ENCODE results near the gene MAP1LC3C.

Gene MAP1LC3C

DNA sequence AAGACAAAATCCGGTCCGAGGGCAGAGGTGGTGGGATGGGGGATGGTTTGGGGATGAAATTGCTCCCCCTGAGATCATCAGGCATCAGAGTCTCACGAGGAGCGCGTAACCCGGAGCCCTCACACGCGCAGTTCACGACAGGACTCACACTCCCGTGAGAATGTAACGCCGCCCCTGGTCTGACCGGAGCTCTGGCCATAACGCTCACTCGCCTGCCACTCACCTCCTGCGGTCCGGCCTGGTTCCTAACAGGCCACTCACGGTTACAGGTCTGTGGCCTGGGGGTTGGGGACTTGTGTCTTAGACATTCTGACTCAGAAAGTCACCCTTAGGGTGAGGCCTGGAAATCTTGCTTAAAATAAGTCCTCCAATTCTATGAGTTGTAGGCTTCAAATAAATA is 19.8 kb downstream of the MAP1LC3C start:
- Histone ChIP-seq H3K36me3 (replicated peaks) (no peaks in the 10 kb centered on the region), H3K9me3 (no peaks in the 10 kb centered on the region), H3K4me3 (no peak overlapping the region), H3K4me1 (no peaks in the 10 kb centered on the region), H3K27me3 (ENCODE audit: low read depth) (no peaks in the 10 kb centered on the region)
- no peak for DNase-seq (ENCODE audit: low spot score in 2 of 2)
- in situ Hi-C loops (cut with MboI; ENCODE audit: low sequenced_read_pairs): loop anchor here (25.0 kb wide), 1 partner anchor 442 kb away; the partner anchor contains the start of gene KMO

DNA sequence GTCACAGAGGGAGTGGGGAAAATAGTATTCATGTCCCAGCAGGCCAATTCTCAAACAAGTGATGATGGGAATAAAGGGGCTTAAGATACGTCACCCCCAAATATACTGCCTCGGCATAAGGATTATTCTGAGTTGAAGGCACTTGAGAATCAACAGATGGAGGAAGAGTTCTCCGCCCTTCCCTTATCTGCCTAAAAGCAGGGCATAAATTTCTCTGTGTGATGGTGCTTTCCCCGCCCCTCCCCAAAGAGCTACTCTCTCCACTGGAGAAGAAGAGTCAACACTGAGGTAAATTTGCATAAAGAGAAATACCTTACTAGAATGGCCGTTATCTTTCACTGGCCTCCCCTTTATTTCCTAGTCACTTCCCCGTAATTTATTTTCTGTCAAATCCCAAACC is 22.7 kb downstream of the MAP1LC3C start:
- Histone ChIP-seq H3K27me3 (ENCODE audit: low read depth) (no peaks in the 10 kb centered on the region), H3K4me3 (no peak overlapping the region), H3K4me1 (no peaks in the 10 kb centered on the region), H3K36me3 (replicated peaks) (no peaks in the 10 kb centered on the region), H3K9me3 (no peaks in the 10 kb centered on the region)
- DNase-seq (ENCODE audit: low spot score in 2 of 2): no peak
- in situ Hi-C loops (cut with MboI; ENCODE audit: low sequenced_read_pairs): loop anchor here (25.0 kb wide), 1 partner anchor 439 kb away; the partner anchor contains the start of gene KMO

DNA sequence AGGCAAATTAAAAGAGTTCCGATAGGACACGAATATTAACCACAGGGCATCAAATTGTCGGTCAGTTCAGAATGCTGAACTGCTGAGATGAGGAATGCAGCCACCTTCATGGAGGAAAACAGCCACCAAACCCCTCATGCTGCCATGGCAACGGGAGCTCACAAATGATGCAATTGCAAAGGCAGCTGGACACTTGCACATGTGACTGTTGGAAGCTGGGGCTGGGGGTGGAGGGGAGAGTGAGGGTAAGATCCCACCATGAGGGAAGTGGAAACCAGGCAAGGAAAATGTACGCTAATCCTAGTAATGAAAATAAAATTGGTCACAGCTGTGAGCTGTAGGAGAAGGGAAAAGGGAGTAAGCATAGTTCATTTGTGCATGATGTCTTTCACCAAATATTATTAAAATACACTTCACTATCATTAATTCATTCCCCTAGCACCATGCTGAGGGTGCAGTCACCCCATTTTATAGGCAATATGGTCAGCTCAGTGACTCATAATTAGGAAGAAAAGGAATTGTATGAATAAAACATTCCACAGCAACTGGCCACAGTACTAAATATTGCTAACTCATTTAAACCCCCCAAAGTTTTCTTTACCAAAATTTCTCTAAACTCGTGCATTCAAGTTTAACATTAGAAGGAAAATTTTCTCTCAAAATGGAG is 26.1 kb downstream of the MAP1LC3C start:
- no peak overlapping the region for H3K4me3 ChIP-seq
- H3K9me3 ChIP-seq: no peaks in the 10 kb centered on the region
- no peaks in the 10 kb centered on the region for H3K27me3 ChIP-seq (ENCODE audit: low read depth)
- peak in 1 of 2 experiments; percentile 57 for DNase-seq (ENCODE audit: low spot score in 2 of 2)
- in situ Hi-C loops (cut with MboI; ENCODE audit: low sequenced_read_pairs): no loop called here
- H3K4me1 ChIP-seq: no peaks in the 10 kb centered on the region
- H3K36me3 ChIP-seq (replicated peaks): no peaks in the 10 kb centered on the region

DNA sequence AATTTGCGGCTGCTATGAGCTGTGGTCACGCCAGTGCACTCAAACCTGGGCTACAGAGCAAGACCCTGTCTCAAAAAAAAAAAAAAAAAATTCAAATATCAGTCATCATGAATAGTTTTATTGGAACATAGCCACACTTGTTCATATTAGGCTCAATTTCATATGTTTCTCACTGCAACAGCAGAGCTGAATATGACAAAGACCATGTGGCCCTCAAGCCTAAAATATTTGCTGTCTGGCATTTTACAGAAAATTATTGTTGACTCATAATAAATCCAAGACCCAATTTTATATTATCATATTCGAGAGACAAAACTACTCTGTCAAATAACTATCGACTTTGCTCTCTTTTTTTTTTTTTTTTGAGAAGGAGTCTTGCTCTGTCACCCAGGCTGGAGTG is 30.3 kb downstream of the MAP1LC3C start:
- Histone ChIP-seq H3K9me3 (no peaks in the 10 kb centered on the region), H3K27me3 (ENCODE audit: low read depth) (no peaks in the 10 kb centered on the region), H3K36me3 (replicated peaks) (no peaks in the 10 kb centered on the region), H3K4me1 (no peaks in the 10 kb centered on the region), H3K4me3 (no peak overlapping the region)
- in situ Hi-C loops (cut with MboI; ENCODE audit: low sequenced_read_pairs): no loop called here
- DNase-seq (ENCODE audit: low spot score in 2 of 2): no peak

DNA sequence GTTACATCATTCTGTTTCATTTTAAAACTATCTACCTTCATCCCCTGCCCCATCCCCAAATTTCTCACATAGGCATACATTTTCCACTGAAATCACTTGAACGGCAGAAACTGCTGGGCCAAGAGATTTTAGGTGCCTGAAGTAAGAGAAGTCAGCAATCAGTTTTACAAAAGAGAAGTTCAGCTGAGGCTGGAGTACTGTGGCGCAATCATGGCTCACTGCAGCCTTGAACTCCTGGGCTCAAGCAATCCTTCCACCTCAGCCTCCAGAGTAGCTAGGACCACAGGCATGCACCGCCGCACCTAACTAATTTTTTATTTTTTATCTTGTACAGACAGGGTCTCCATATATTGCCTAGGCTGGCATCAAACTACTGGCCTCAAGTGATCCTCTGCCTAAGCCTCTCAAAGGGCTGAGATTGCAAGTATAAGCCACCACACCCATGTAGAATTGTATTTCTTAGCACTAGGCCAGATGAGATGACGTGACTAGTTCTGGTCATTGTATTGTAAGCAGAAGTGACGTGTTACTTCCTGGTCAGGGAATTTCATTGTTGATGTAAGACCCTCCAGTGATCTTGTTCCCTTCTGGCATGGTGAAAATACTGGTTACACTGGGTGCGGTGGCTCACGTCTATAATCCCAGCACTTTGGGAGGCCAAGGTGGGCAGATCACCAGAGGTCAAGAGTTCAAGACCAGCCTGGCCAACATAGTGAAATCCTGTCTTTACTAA is 34.2 kb downstream of the MAP1LC3C start:
- no peaks in the 10 kb centered on the region for H3K36me3 ChIP-seq (replicated peaks)
- in situ Hi-C loops (cut with MboI; ENCODE audit: low sequenced_read_pairs): no loop called here
- no peak for DNase-seq (ENCODE audit: low spot score in 2 of 2)
- H3K27me3 ChIP-seq (ENCODE audit: low read depth): no peaks in the 10 kb centered on the region
- no peaks in the 10 kb centered on the region for H3K4me1 ChIP-seq
- no peaks in the 10 kb centered on the region for H3K9me3 ChIP-seq
- H3K4me3 ChIP-seq: no peak overlapping the region

DNA sequence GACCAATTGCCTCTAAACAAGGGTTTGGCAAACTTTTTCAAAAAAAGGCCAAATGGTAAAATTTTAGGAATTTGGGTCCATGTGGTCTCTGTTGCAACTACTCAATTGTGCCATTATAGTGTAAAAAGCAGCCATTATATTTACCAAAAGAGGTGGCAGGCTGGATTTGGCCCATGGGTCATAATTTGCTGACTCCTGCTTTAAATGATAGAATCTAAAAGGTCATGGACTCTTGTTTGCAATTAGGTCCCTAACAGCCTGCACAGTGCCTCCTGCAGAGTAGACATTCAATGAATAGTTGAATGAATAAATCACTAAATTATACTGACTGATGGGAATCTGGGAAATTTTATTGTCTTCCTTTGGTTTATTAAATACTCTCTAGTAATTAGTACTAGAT is 35.2 kb downstream of the MAP1LC3C start:
- Histone ChIP-seq H3K4me1 (no peaks in the 10 kb centered on the region), H3K9me3 (no peaks in the 10 kb centered on the region), H3K4me3 (no peak overlapping the region), H3K27me3 (ENCODE audit: low read depth) (no peaks in the 10 kb centered on the region), H3K36me3 (replicated peaks) (no peaks in the 10 kb centered on the region)
- in situ Hi-C loops (cut with MboI; ENCODE audit: low sequenced_read_pairs): no loop called here
- DNase-seq (ENCODE audit: low spot score in 2 of 2): no peak

DNA sequence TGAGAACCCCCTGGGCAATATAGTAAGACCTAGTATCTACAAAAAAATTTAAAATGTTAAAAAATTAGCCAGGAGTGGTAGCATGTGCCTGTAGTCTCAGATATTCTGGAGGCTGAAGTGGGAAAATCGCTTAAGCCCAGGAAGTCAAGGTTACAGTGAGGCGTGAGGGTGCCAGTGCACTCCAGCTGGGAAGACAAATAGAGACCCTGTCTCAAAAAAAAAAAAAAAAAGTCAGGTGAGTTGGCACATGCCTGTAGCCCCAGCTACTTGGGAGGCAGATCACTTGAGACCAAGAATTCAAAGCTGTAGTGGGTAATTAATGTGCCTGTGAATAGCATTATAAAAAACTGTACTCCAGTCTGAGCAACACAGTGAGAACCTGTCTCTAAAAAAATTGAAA is 36.7 kb downstream of the MAP1LC3C start:
- Histone ChIP-seq H3K27me3 (ENCODE audit: low read depth) (no peaks in the 10 kb centered on the region), H3K9me3 (no peaks in the 10 kb centered on the region), H3K4me3 (no peak overlapping the region), H3K36me3 (replicated peaks) (no peaks in the 10 kb centered on the region), H3K4me1 (no peaks in the 10 kb centered on the region)
- in situ Hi-C loops (cut with MboI; ENCODE audit: low sequenced_read_pairs): no loop called here
- no peak for DNase-seq (ENCODE audit: low spot score in 2 of 2)

DNA sequence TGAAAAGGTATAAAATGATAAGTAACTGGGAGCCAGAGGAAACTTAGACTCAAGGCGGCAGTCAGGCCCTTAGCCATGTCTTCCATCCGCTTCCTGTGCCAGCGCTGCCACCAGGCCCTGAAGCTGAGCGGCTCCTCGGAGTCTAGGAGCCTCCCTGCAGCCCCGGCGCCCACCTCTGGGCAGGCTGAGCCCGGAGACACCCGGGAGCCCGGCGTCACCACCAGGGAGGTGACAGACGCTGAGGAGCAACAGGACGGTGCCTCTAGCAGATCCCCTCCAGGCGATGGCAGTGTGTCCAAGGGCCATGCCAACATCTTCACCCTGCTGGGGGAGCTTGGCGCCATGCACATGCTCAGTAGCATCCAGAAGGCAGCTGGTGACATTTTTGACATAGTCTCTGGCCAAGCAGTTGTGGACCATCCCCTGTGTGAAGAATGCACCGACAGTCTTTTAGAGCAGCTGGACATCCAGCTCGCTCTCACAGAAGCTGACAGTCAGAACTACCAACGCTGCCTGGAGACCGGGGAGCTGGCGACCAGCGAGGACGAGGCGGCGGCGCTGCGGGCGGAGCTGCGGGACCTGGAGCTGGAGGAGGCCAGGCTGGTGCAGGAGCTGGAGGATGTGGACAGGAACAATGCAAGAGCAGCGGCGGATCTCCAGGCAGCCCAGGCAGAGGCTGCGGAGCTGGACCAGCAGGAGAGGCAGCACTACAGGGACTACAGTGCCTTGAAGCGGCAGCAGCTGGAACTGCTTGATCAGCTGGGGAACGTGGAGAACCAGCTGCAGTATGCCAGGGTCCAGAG is 41.0 kb downstream of the MAP1LC3C start, which contains the start of gene BECN2:
Gene BECN2 (plus strand): TSS at position 76 of the 803 bp plus-strand sequence. CDS start 0 bp downstream, at position 76.
- Histone ChIP-seq H3K27me3 (ENCODE audit: low read depth) (no peaks in the 10 kb centered on the region), H3K36me3 (replicated peaks) (no peaks in the 10 kb centered on the region), H3K9me3 (no peaks in the 10 kb centered on the region), H3K4me1 (no peaks in the 10 kb centered on the region), H3K4me3 (no peak within 1 kb of the TSS)
- no peak for DNase-seq (ENCODE audit: low spot score in 2 of 2)
- in situ Hi-C loops (cut with MboI; ENCODE audit: low sequenced_read_pairs): no loop called here

DNA sequence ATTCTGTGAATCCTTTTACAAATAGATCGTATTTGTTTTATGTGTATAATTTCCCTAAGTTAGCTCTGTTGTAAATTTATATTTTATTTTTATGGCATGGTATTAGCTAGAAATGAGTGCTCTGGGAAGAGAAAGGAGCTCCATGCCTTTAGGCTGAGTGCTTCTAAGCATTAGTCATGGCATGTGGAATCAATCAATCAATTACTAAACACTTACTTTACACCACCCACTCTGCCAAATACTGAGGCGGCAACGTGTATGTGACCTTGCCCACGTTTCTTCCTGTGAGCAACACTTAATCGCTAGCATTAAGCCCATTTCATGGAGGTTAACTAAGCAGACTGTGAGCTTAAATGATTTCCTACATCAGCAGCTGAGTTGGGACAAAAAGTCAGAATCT is 48.5 kb downstream of the MAP1LC3C start:
- Histone ChIP-seq H3K4me1 (no peaks in the 10 kb centered on the region), H3K36me3 (replicated peaks) (no peaks in the 10 kb centered on the region), H3K4me3 (no peak overlapping the region), H3K27me3 (ENCODE audit: low read depth) (no peaks in the 10 kb centered on the region), H3K9me3 (no peaks in the 10 kb centered on the region)
- in situ Hi-C loops (cut with MboI; ENCODE audit: low sequenced_read_pairs): no loop called here
- no peak for DNase-seq (ENCODE audit: low spot score in 2 of 2)

DNA sequence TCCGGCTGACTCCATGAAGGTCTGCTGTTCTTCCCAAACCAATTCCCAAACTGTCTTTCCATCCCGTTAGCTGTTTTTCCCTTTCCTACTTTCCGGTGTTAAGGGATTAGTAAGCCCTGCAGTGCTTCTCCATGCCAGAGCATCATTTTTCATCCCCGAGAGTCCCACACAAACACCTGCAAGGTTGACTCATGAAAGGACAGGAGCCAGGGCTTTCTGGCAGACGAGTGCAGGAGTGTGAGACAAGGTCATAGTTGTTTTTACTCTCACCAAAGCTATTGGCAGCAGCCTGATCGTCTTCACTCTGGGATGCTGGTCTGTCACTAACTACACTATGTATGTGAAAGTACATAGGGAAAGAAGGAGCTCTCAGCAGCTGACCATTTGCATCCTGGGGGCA is 51.5 kb downstream of the MAP1LC3C start:
- H3K36me3 ChIP-seq (replicated peaks): no peaks in the 10 kb centered on the region
- in situ Hi-C loops (cut with MboI; ENCODE audit: low sequenced_read_pairs): no loop called here
- H3K27me3 ChIP-seq (ENCODE audit: low read depth): no peaks in the 10 kb centered on the region
- no peak for DNase-seq (ENCODE audit: low spot score in 2 of 2)
- H3K4me1 ChIP-seq: no peaks in the 10 kb centered on the region
- no peak overlapping the region for H3K4me3 ChIP-seq
- no peaks in the 10 kb centered on the region for H3K9me3 ChIP-seq

Data from HAP-1 (cell line).